Mesenchymal stem cell (in vitro differentiated cells and primary cell): ENCODE measurements around the gene GNA15.

Experiments used
- DNase-seq: peaks from one replicate; pipeline ENCODE4 v3.0.0-alpha.2; 2013
- H2AFZ ChIP-seq: one replicate; pipeline ENCODE4 v1.6.1; 2013; ENCODE audit warnings: low read depth, mild to moderate bottlenecking, control low read depth, inconsistent platforms, low read length, moderate library complexity
- H2AK5ac ChIP-seq: 2 replicates; pipeline ENCODE4 v1.6.1; 2013; ENCODE audit warnings: low read length, moderate library complexity, mild to moderate bottlenecking, inconsistent platforms; ENCODE audit not compliant: severe bottlenecking
- H2BK120ac ChIP-seq: one replicate; pipeline ENCODE4 v1.6.1; 2013; ENCODE audit warnings: low read depth, mild to moderate bottlenecking, inconsistent platforms, low read length, moderate library complexity
- H2BK12ac ChIP-seq, 2 experiments: one replicate each; pipeline ENCODE4 v1.6.1; 2013; ENCODE audit warnings: inconsistent platforms in 2 of 2, low read length in 2 of 2, mild to moderate bottlenecking in 2 of 2, moderate library complexity in 2 of 2, control low read depth in 1 of 2
- H2BK15ac ChIP-seq: one replicate; pipeline ENCODE4 v1.6.1; 2013; ENCODE audit warnings: mild to moderate bottlenecking, low read depth, inconsistent platforms; ENCODE audit not compliant: poor library complexity, severe bottlenecking
- H2BK5ac ChIP-seq: 2 replicates; pipeline ENCODE4 v1.6.1; 2013; ENCODE audit warnings: low read depth, mild to moderate bottlenecking, low read length, control low read depth, inconsistent platforms; ENCODE audit not compliant: poor library complexity, severe bottlenecking
- H3K14ac ChIP-seq, 2 experiments: one replicate each; pipeline ENCODE4 v1.6.1; 2013; ENCODE audit warnings: inconsistent platforms in 2 of 2, low read length in 2 of 2, control low read depth in 1 of 2, mild to moderate bottlenecking in 1 of 2, moderate library complexity in 1 of 2
- H3K18ac ChIP-seq, 2 experiments: one replicate each; pipeline ENCODE4 v1.6.1; 2013; ENCODE audit warnings: inconsistent platforms in 2 of 2, low read length in 2 of 2, control low read depth in 1 of 2, low read depth in 1 of 2, mild to moderate bottlenecking in 1 of 2
- H3K23ac ChIP-seq, 2 experiments: one replicate each; pipeline ENCODE4 v1.6.1; 2013; ENCODE audit warnings: inconsistent platforms in 2 of 2, low read length in 2 of 2, mild to moderate bottlenecking in 2 of 2, moderate library complexity in 2 of 2, control low read depth in 1 of 2
- H3K27ac ChIP-seq: 2 replicates; pipeline ENCODE4 v1.5.1; 2013; ENCODE audit warnings: mild to moderate bottlenecking, moderate library complexity, low read length, control low read depth, inconsistent platforms; ENCODE audit not compliant: poor library complexity, severe bottlenecking
- H3K27me3 ChIP-seq, 2 experiments: 2 replicates each; pipeline versions ENCODE4 v1.6.1 to v1.7.0; 2013; ENCODE audit warnings: low read length in 2 of 2, mild to moderate bottlenecking in 2 of 2, moderate library complexity in 2 of 2, control low read depth in 1 of 2, inconsistent platforms in 1 of 2; ENCODE audit not compliant: control insufficient read depth in 1 of 2, insufficient read depth in 1 of 2
- H3K36me3 ChIP-seq, 2 experiments: 2 replicates each; pipeline versions ENCODE4 v1.6.1 to v1.7.0; 2013; ENCODE audit warnings: low read length in 2 of 2, control low read depth in 1 of 2, inconsistent platforms in 1 of 2, low read depth in 1 of 2, mild to moderate bottlenecking in 1 of 2; ENCODE audit not compliant: insufficient read depth in 2 of 2, control insufficient read depth in 1 of 2
- H3K4ac ChIP-seq, 2 experiments: one replicate each; pipeline ENCODE4 v1.6.1; 2013; ENCODE audit warnings: inconsistent platforms in 2 of 2, low read length in 2 of 2, mild to moderate bottlenecking in 2 of 2, moderate library complexity in 2 of 2, control low read depth in 1 of 2, low read depth in 1 of 2
- H3K4me1 ChIP-seq: 2 replicates; pipeline ENCODE4 v1.6.1; 2013; ENCODE audit warnings: low read depth, low read length, control low read depth; ENCODE audit not compliant: control insufficient read depth, insufficient read depth
- H3K4me2 ChIP-seq: 2 replicates; pipeline ENCODE4 v1.6.1; 2013; ENCODE audit warnings: low read length, mild to moderate bottlenecking, inconsistent platforms; ENCODE audit not compliant: poor library complexity, severe bottlenecking
- H3K4me3 ChIP-seq, 2 experiments: 2 replicates each; pipeline versions ENCODE4 v1.5.1 to v1.7.0; 2013; ENCODE audit warnings: low read length in 2 of 2, mild to moderate bottlenecking in 2 of 2, control low read depth in 1 of 2, low read depth in 1 of 2; ENCODE audit not compliant: insufficient read depth in 1 of 2
- H3K79me1 ChIP-seq: replicated peaks from 2 replicates; pipeline ENCODE4 v1.6.1; 2013; ENCODE audit warnings: mild to moderate bottlenecking, control low read depth, low read length, inconsistent platforms; ENCODE audit not compliant: poor library complexity, severe bottlenecking
- H3K9ac ChIP-seq: 2 replicates; pipeline ENCODE4 v1.7.0; 2013; ENCODE audit warnings: mild to moderate bottlenecking, low read length, moderate library complexity
- H3K9me3 ChIP-seq: 2 replicates; pipeline ENCODE4 v1.7.0; 2013; ENCODE audit warnings: mild to moderate bottlenecking, low read length; ENCODE audit not compliant: control insufficient read depth
- H4K8ac ChIP-seq: one replicate; pipeline ENCODE4 v1.6.1; 2013; ENCODE audit warnings: inconsistent platforms, mild to moderate bottlenecking, low read length, moderate library complexity
- H4K91ac ChIP-seq: one replicate; pipeline ENCODE4 v1.6.1; 2013; ENCODE audit warnings: mild to moderate bottlenecking, low read length, inconsistent platforms
- WGBS: methylation state at CpG from one replicate; pipeline ENCODE4 v1.1.7; 2013; ENCODE audit warnings: mixed read lengths; 5-methylcytosine and 5-hydroxymethylcytosine counted together

Gene GNA15

GRCh38 chr19:3133793-3134116 is 2.1 kb upstream of the GNA15 start:
- Histone ChIP-seq H2AK5ac (peak overlapping the region; percentile 28), H2AFZ (no peak overlapping the region), H3K79me1 (no peaks in the 10 kb centered on the region), H3K27ac (peak overlapping the region; percentile 89), H3K4me3 (no peak overlapping the region), H3K23ac (no peak overlapping the region), H3K4me2 (no peak overlapping the region), H2BK15ac (no peak overlapping the region), H2BK12ac (no peak overlapping the region), H3K4ac (no peak overlapping the region), H3K27me3 (no peaks in the 10 kb centered on the region), H2BK5ac (no peak overlapping the region), H3K9ac (no peak overlapping the region), H3K36me3 (no peaks in the 10 kb centered on the region), H4K8ac (no peak overlapping the region), H3K9me3 (no peaks in the 10 kb centered on the region), H4K91ac (no peak overlapping the region), H3K4me1 (peaks cover 11% of the 10 kb centered on the region), H3K18ac (no peak overlapping the region), H2BK120ac (no peak overlapping the region), H3K14ac (no peak overlapping the region)
- no peak for DNase-seq
- WGBS = 83% methylated on average over 3 of the region's 4 CpGs

GRCh38 chr19:3136684-3137055 is 837 bp downstream of the GNA15 start:
- Histone ChIP-seq H3K14ac (no peak overlapping the region), H2AK5ac (no peak overlapping the region), H2BK15ac (no peak overlapping the region), H3K27me3 (no peaks in the 10 kb centered on the region), H3K4me1 (peaks cover 11% of the 10 kb centered on the region), H3K4me2 (no peak overlapping the region), H2BK5ac (no peak overlapping the region), H3K27ac (no peak overlapping the region), H3K23ac (no peak overlapping the region), H3K9ac (peak overlapping the region; percentile 38), H4K8ac (no peak overlapping the region), H2BK12ac (no peak overlapping the region), H3K9me3 (peaks cover 9% of the 10 kb centered on the region), H4K91ac (no peak overlapping the region), H2AFZ (no peak overlapping the region), H3K79me1 (no peaks in the 10 kb centered on the region), H3K4ac (no peak overlapping the region), H3K4me3 (peak overlapping the region in 1 of 2 experiments; percentile 11), H2BK120ac (no peak overlapping the region), H3K18ac (no peak overlapping the region), H3K36me3 (no peaks in the 10 kb centered on the region)
- WGBS = 89% methylated on average over 13 of the region's 16 CpGs
- no peak for DNase-seq

GRCh38 chr19:3137119-3137518 is 1.3 kb downstream of the GNA15 start:
- H3K4me3 ChIP-seq = no peak overlapping the region

GRCh38 chr19:3138268-3138667 is 2.4 kb downstream of the GNA15 start:
- no peak overlapping the region for H2BK12ac ChIP-seq
- H4K91ac ChIP-seq = no peak overlapping the region
- H3K36me3 ChIP-seq = no peaks in the 10 kb centered on the region
- H2AFZ ChIP-seq = no peak overlapping the region
- H2AK5ac ChIP-seq = no peak overlapping the region
- peaks cover 12% of the 10 kb centered on the region for H3K4me1 ChIP-seq
- H3K9ac ChIP-seq = no peak overlapping the region
- peaks cover 9% of the 10 kb centered on the region for H3K9me3 ChIP-seq
- no peak overlapping the region for H3K14ac ChIP-seq
- H3K4me3 ChIP-seq = no peak overlapping the region
- H3K4ac ChIP-seq = no peak overlapping the region
- H3K79me1 ChIP-seq = no peaks in the 10 kb centered on the region
- H3K27ac ChIP-seq = no peak overlapping the region
- no peak for DNase-seq
- no peak overlapping the region for H3K4me2 ChIP-seq
- no peak overlapping the region for H4K8ac ChIP-seq
- no peak overlapping the region for H2BK120ac ChIP-seq
- H2BK5ac ChIP-seq = no peak overlapping the region
- no peak overlapping the region for H2BK15ac ChIP-seq
- 92% methylated on average over 13 of the region's 15 CpGs for WGBS
- no peak overlapping the region for H3K18ac ChIP-seq
- H3K23ac ChIP-seq = no peak overlapping the region
- H3K27me3 ChIP-seq = no peaks in the 10 kb centered on the region

More at GRCh38 chr19:3137119-3137518, 1.3 kb downstream of the GNA15 start:
- H4K8ac ChIP-seq = no peak overlapping the region
- no peak overlapping the region for H2AFZ ChIP-seq
- 88% methylated on average over 6 of the region's 7 CpGs for WGBS
- H2BK5ac ChIP-seq = no peak overlapping the region
- peaks cover 14% of the 10 kb centered on the region for H3K4me1 ChIP-seq
- no peak overlapping the region for H3K18ac ChIP-seq
- H3K9ac ChIP-seq = peak overlapping the region; percentile 38
- no peak overlapping the region for H3K27ac ChIP-seq
- no peaks in the 10 kb centered on the region for H3K36me3 ChIP-seq
- H3K14ac ChIP-seq = no peak overlapping the region
- no peak overlapping the region for H2BK12ac ChIP-seq
- H3K4ac ChIP-seq = no peak overlapping the region
- no peak for DNase-seq
- no peak overlapping the region for H2BK15ac ChIP-seq
- no peak overlapping the region for H3K4me2 ChIP-seq
- no peak overlapping the region for H2BK120ac ChIP-seq
- no peak overlapping the region for H3K23ac ChIP-seq
- no peaks in the 10 kb centered on the region for H3K79me1 ChIP-seq
- H3K9me3 ChIP-seq = peaks cover 9% of the 10 kb centered on the region
- no peak overlapping the region for H2AK5ac ChIP-seq
- H4K91ac ChIP-seq = no peak overlapping the region
- no peaks in the 10 kb centered on the region for H3K27me3 ChIP-seq
